GM21529 (cell line): ENCODE data around the gene TMEM82.

Source experiments
- ATAC-seq: cut with Tn5 transposase; IDR thresholded peaks from one replicate; pipeline ENCODE4 v1.9.1; 2021; ENCODE audit not compliant: unreplicated experiment

TMEM82 gene

GRCh38 chr1:15734901-15735300, 7.4 kb upstream of the TMEM82 start:
- no peak for ATAC-seq

- no peak for ATAC-seq
Measured at GRCh38 chr1:15735304-15736037, 6.8 kb upstream of the TMEM82 start.

- ATAC-seq, result no peak
Measured at GRCh38 chr1:15736038-15736891, 6.0 kb upstream of the TMEM82 start, which contains the start of gene SLC25A34. Gene SLC25A34 (plus strand): TSS chr1:15736258. CDS start chr1:15736486, 228 bp downstream.

GRCh38 chr1:15736892-15737261, 5.4 kb upstream of the TMEM82 start:
- ATAC-seq, result no peak

DNA sequence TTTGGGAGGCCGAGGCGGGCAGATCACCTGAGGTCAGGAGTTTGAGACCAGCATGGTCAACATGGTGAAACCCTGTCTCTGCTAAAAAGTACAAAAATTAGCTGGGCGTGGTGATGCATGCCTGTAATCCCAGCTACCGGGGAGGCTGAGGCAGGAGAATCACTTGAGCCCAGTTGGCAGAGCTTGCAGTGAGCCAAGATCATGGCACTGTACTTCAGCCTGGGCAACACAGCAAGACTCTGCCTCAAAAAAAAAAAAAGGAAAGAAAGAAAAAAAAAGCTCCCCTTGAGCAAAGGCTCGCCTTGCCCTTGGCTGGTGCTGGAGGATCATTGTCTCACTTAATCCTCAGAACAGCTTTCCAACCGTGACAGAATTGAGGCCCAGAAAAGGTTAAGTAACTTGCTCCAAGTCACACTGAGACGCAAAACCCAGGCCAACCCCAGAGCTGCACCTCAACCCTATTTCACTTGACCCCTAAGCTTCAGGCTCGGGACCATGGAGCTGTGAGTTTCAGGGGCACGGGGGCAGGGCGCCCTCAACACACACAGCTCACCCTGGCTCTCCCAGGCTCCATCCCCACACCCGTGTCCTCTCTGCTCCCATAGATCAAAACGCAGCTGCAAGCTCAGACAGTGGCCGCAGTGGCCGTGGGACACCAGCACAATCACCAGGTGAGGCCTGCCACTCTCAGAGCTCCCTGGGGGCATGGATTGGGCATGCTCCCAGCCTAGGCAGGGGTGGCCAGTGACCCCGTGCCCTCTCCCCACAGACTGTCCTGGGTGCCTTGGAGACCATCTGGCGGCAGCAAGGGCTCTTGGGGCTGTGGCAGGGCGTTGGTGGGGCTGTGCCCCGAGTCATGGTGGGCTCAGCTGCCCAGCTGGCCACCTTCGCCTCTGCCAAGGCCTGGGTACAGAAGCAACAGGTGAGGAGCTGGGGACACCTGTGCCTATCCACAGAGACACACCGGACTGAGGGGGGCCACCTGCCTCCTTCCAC, 4.7 kb upstream of the TMEM82 start:
- no peak for ATAC-seq

DNA sequence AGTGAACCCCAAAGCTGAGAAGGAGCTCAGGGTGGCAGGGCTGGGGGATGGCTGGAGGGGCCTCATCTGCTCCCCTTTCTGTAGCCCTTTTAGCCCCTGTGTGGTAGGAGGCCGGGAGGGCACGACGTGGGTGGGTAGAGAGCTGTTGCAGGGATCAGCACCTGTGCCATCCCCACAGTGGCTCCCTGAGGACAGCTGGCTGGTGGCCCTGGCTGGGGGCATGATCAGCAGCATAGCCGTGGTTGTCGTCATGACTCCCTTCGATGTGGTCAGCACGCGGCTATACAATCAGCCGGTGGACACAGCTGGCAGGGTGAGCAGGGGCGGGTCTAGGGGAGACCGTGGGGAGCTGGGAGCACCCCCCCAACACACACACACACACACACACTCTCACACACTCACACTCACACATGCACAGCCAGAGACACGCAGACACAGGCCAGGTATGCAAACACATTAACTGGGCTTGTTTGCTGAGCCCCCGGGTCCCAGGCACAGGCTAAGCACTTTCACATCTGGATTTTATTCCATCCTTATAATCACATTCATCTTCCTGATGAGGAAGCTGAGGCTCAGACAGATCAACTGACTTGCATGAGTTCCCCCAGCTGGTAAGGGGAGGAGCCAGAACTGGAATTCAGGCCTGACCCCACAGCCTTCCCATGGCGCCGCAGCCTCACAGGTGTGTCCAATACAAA, 3.7 kb upstream of the TMEM82 start:
- no peak for ATAC-seq

GRCh38 chr1:15739259-15739658, 3.0 kb upstream of the TMEM82 start:
- no peak for ATAC-seq

- no peak for ATAC-seq
Measured at GRCh38 chr1:15739745-15740144, 2.6 kb upstream of the TMEM82 start.

DNA sequence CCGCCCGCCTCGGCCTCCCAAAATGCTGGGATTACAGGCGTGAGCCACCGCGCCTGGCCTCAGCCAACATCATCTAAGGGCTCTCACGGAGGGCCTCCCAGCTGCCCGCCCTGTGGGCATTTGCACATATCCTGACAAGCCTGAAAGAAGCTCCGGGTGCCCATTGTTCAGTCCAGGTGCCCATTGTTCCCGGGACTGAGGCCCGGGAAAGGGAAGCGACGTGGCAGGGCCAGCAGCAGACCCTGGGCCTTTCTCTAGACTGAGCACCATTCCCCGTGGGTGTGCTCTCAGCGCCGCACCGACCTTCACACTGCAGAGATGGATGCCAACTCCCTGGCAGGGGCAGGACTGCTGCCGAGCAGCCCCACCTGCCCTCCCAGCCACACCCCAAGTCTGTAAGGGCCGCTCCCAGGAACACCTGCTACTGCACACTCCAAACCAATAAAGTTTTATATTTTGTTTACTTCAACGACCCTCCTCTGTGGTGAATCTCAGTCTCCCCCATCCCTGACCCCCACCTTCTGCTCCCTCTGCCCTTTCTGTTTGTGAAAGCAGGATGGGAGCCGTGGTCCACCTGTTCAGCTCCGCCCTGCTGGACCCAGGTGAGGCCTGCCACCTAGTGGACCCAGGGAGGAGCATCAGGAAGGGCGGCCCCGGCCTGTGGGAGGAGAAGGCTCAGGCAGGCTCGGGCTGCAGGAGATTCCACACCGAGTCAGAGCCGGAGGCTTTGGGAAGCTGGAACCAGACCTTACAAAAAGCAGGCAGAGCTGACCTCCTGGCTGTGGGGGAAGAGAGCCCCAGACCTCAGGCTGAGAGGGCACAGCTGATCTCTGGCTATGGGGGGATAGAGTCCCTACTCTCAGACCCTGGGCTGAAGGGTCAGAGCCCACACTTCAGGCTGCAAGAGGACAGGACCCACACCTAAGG, 1.1 kb upstream of the TMEM82 start:
- ATAC-seq, result peak; percentile 77

DNA sequence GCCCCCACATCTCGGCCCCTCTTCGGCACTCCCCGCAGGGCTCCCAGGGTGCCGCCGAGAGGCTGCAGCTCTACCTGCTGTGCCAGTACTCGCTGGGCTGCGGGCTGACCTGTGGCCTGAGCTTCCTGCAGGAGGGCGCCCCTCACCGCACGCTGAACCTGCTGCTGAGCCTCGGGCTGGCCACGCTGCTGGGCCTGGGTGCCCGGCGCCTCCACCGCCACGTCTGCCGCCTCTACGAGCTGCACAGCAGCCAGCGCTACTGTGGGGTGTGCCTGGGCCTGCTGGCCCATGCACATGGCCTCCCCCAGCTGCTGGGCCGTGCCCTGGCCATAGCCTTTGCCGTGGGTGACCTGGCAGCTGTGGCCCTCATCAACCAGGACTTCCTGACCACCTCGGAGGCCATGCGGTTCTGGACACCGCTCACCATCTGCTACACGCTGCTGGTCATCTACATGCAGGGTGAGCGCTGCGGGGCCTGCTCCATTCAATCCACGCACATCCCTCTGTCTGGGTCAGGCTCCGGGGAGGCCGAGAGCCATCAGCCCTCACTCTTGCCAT, 1.9 kb downstream of the TMEM82 start:
- no peak for ATAC-seq

DNA sequence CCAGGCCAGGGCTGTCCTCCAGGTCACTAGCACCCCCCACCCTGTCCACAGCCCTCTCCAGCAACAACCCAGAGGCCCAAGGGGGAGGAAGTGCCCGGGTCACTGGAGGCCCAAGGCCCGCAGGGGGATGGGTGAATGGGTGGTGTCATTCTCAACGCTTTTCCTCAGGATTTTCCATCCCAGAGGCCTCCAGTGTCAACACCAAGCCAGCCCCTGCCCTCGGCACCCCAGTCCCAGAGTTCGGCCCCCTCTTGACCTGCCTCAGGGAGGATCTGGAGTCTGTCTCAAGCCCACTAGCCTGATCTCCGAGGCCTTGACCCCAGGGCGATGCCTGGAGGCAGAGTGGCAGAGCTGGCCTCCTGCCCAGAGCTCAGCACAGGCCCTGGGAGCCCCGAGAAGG, 5.1 kb downstream of the TMEM82 start:
- no peak for ATAC-seq

GRCh38 chr1:15748264-15748663, 6.0 kb downstream of the TMEM82 start:
- ATAC-seq, result no peak

- ATAC-seq, result no peak
Measured at GRCh38 chr1:15748690-15749398, 6.5 kb downstream of the TMEM82 start.

DNA sequence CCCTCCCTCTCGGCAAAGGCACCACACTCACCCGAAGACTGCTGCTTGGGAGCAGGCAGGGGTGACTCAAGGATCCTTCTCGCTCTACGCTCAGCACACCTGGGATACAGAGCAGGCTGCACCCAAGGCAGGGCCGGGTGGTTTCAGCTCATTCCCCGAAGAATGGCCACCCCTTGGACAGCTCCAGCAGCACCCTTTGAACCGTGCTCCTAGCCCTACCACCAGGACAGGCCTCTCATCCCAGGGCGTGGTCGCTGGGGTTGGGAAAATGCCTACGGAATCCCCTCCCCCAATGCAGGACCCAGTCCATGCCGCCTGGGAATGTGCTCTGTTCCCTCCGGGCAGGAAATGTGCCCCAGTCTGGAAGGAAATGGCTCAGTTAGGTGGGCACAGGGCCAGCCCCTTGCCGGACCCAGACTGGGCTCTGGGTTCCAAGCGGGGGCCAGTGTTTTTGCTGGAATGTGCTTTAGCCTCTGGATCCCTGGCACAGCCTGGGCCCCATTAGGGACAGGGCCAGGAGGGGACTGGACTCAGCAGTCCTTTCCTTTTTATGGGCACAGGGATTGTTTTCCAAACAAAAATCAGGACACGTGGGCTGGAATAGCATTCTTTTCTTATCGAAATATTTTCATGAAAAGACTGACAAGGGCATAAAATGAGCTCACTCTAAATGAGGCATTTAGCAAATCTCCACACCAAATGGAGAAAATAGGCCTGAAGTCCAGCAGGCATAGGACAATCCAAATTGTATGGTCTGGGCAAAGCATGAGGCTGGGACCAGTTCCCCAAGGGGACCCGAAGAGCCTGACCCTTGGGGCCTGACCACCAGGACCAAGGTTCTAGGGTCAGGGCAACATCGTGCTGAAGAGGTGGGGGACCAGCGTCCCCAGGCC, 7.3 kb downstream of the TMEM82 start:
- ATAC-seq, result no peak

GRCh38 chr1:15750924-15751323, 8.6 kb downstream of the TMEM82 start:
- no peak for ATAC-seq

- ATAC-seq, result no peak
Measured at GRCh38 chr1:15751717-15752116, 9.4 kb downstream of the TMEM82 start.

DNA sequence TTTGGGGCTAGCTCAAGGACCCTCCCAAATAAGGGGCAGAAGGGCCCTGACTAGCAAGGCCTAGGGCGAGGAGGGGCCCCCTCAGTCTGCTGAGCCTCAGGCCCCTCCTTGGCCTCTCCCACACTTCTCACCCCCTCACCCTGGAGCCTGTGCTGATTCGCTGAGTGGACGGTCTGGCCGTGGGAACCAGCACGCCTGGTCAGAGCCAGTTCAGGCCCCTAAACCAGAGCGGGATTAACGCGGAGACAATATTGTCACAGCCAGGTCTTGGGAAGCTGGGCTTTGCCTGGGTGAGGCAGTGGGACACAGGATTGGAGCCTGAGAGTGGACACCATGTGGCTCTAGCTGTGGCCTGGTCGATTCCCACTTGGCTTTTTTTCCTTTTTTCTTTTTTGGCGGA, 11.5 kb downstream of the TMEM82 start:
- no peak for ATAC-seq
